Endothelial cell (in vitro differentiated cells): ENCODE measurements around the gene MADCAM1. TPM values are rescaled to one million over a fixed set of nuclear protein-coding genes. Genes with fewer than 3 reads are reported as not detected.

Experiments used
- DNase-seq: peaks from one replicate; pipeline ENCODE4 v3.0.0; 2021; ENCODE audit warnings: low spot score
- H3K27ac Mint-ChIP-seq: one replicate; pipeline ENCODE4 v1.8.0; 2021; ENCODE audit warnings: mixed read lengths, inconsistent platforms; ENCODE audit not compliant: unreplicated experiment
- H3K27me3 Mint-ChIP-seq: one replicate; pipeline ENCODE4 v1.8.0; 2021; ENCODE audit warnings: mild to moderate bottlenecking, moderate library complexity, mixed read lengths, inconsistent platforms; ENCODE audit not compliant: unreplicated experiment
- H3K36me3 Mint-ChIP-seq: one replicate; pipeline ENCODE4 v1.8.0; 2021; ENCODE audit warnings: mild to moderate bottlenecking, low read depth, mixed read lengths, inconsistent platforms; ENCODE audit not compliant: unreplicated experiment
- H3K4me1 Mint-ChIP-seq: one replicate; pipeline ENCODE4 v1.8.0; 2021; ENCODE audit warnings: mild to moderate bottlenecking, mixed read lengths, inconsistent platforms; ENCODE audit not compliant: unreplicated experiment
- H3K4me3 Mint-ChIP-seq: one replicate; pipeline ENCODE4 v1.8.0; 2021; ENCODE audit warnings: mild to moderate bottlenecking, mixed read lengths, inconsistent platforms; ENCODE audit not compliant: unreplicated experiment
- H3K9me3 Mint-ChIP-seq: one replicate; pipeline ENCODE4 v1.8.0; 2021; ENCODE audit warnings: mixed read lengths, inconsistent platforms; ENCODE audit not compliant: unreplicated experiment
- CTCF ChIP-seq: fragments of 200-600 bp; sonication (generic); IDR thresholded peaks from one replicate; pipeline ENCODE4 v1.5.0; 2021; ENCODE audit warnings: antibody characterized with exemption; ENCODE audit not compliant: unreplicated experiment
- total RNA-seq: library from RNA; stranded (reverse); fragmentation: NEBNext Ultra II Directional; extraction: Animal tissue kit (Norgen Biotek cat#: 25700); gene quantifications from one replicate; pipeline ENCODE4 v1.2.1, GENCODE V29; 2021; ENCODE audit not compliant: unreplicated experiment

MADCAM1 gene
- total RNA-seq, 1 donor from 2014 or later = 6.5 TPM

- H3K27ac Mint-ChIP-seq = no peak overlapping the region
- H3K4me1 Mint-ChIP-seq = no peaks in the 10 kb centered on the region
- DNase-seq = no peak
- peaks cover 13% of the 10 kb centered on the region for H3K27me3 Mint-ChIP-seq
- H3K9me3 Mint-ChIP-seq = no peaks in the 10 kb centered on the region
- H3K36me3 Mint-ChIP-seq = peaks cover 14% of the 10 kb centered on the region
- no peak overlapping the region for H3K4me3 Mint-ChIP-seq
- TF ChIP-seq CTCF = no peak
Measured at GRCh38 chr19:452829-453228, 43.5 kb upstream of the MADCAM1 start.

GRCh38 chr19:453606-454005 is 42.7 kb upstream of the MADCAM1 start:
- Mint-ChIP-seq H3K27me3 (peaks cover 13% of the 10 kb centered on the region), H3K4me1 (no peaks in the 10 kb centered on the region), H3K4me3 (no peak overlapping the region), H3K9me3 (no peaks in the 10 kb centered on the region), H3K27ac (no peak overlapping the region), H3K36me3 (peaks cover 14% of the 10 kb centered on the region)
- DNase-seq = no peak
- TF ChIP-seq CTCF = no peak

GRCh38 chr19:455031-455705 is 41.1 kb upstream of the MADCAM1 start:
- no peaks in the 10 kb centered on the region for H3K9me3 Mint-ChIP-seq
- no peaks in the 10 kb centered on the region for H3K4me1 Mint-ChIP-seq
- DNase-seq = no peak
- no peak overlapping the region for H3K4me3 Mint-ChIP-seq
- H3K27ac Mint-ChIP-seq = no peak overlapping the region
- H3K27me3 Mint-ChIP-seq = peaks cover 18% of the 10 kb centered on the region
- peaks cover 18% of the 10 kb centered on the region for H3K36me3 Mint-ChIP-seq
- no peak for TF ChIP-seq CTCF

GRCh38 chr19:455851-456546 is 40.3 kb upstream of the MADCAM1 start:
- no peak overlapping the region for H3K27ac Mint-ChIP-seq
- peaks cover 18% of the 10 kb centered on the region for H3K27me3 Mint-ChIP-seq
- no peak overlapping the region for H3K4me3 Mint-ChIP-seq
- no peaks in the 10 kb centered on the region for H3K9me3 Mint-ChIP-seq
- H3K4me1 Mint-ChIP-seq = no peaks in the 10 kb centered on the region
- no peak for TF ChIP-seq CTCF
- no peak for DNase-seq
- H3K36me3 Mint-ChIP-seq = peaks cover 12% of the 10 kb centered on the region

GRCh38 chr19:456547-457110 is 39.7 kb upstream of the MADCAM1 start:
- TF ChIP-seq CTCF = no peak

More at GRCh38 chr19:456547-457110, 39.7 kb upstream of the MADCAM1 start:
- no peak overlapping the region for H3K27ac Mint-ChIP-seq
- H3K4me3 Mint-ChIP-seq = no peak overlapping the region
- H3K36me3 Mint-ChIP-seq = peaks cover 12% of the 10 kb centered on the region
- H3K27me3 Mint-ChIP-seq = peaks cover 14% of the 10 kb centered on the region
- no peak for DNase-seq
- no peaks in the 10 kb centered on the region for H3K9me3 Mint-ChIP-seq
- no peaks in the 10 kb centered on the region for H3K4me1 Mint-ChIP-seq
